Activated CD4-positive, alpha-beta T cell treated with anti-CD3 and anti-CD28 coated beads, Interleukin-2, amount 10 ng/mL, durations not matched to agents 24 days and 14 days (primary cell): ENCODE results near the gene TEP1. TPM values are rescaled to one million over a fixed set of nuclear protein-coding genes. Genes with fewer than 3 reads are reported as not detected.
"Not testable (repeated sequence)": the region's sequence is repeated elsewhere in the genome, so short reads cannot be mapped to it uniquely, and the experiment has no call there.

Experiments
- DNase-seq: peaks from one replicate; pipeline ENCODE4 v3.0.0; 2022
- H3K27ac Mint-ChIP-seq: one replicate; pipeline ENCODE4 v1.8.0; 2022; ENCODE audit warnings: mild to moderate bottlenecking, mixed read lengths
- H3K27me3 Mint-ChIP-seq: one replicate; pipeline ENCODE4 v1.8.0; 2022; ENCODE audit warnings: mixed read lengths
- H3K36me3 Mint-ChIP-seq: one replicate; pipeline ENCODE4 v1.8.0; 2022; ENCODE audit warnings: low read depth, mild to moderate bottlenecking, mixed read lengths
- H3K4me1 Mint-ChIP-seq: one replicate; pipeline ENCODE4 v1.8.0; 2021; ENCODE audit warnings: mixed read lengths
- H3K4me3 Mint-ChIP-seq: one replicate; pipeline ENCODE4 v1.8.0; 2022; ENCODE audit warnings: mild to moderate bottlenecking, moderate library complexity, mixed read lengths
- H3K9me3 Mint-ChIP-seq: one replicate; pipeline ENCODE4 v1.8.0; 2021; ENCODE audit warnings: mixed read lengths
- intact Hi-C: fragments of 100-400 bp; cut with micrococcal nuclease; formaldehyde crosslinking; loops from one replicate; pipeline ENCODE4 v1.15.1; 2023
- total RNA-seq: library from RNA; stranded (reverse); gene quantifications from 2 replicates; pipeline ENCODE4 v1.2.3, GENCODE V29; 2022

TEP1 gene
- 34.6 and 35.8 TPM in 2 replicates for total RNA-seq

GRCh38 chr14:20412876-20413743, at the start of gene TEP1:
TSS of gene TEP1 (minus strand) at chr14:20413501. CDS start at chr14:20408439, 5,062 bp downstream.
- Mint-ChIP-seq H3K9me3 (no peaks in the 10 kb centered on the region), H3K4me1 (peaks cover 44% of the 10 kb centered on the region), H3K4me3 (peak within 1 kb of the TSS; percentile 97), H3K27me3 (no peaks in the 10 kb centered on the region), H3K27ac (peak within 1 kb of the TSS; percentile 96), H3K36me3 (peaks cover 13% of the 10 kb centered on the region)
- intact Hi-C loops, result loop anchor here (1.0 to 5.0 kb wide), 7 partner anchors 12 to 269 kb away; partner anchors contain the start of genes APEX1 and RNASE4
- peak; percentile 93 for DNase-seq

DNA sequence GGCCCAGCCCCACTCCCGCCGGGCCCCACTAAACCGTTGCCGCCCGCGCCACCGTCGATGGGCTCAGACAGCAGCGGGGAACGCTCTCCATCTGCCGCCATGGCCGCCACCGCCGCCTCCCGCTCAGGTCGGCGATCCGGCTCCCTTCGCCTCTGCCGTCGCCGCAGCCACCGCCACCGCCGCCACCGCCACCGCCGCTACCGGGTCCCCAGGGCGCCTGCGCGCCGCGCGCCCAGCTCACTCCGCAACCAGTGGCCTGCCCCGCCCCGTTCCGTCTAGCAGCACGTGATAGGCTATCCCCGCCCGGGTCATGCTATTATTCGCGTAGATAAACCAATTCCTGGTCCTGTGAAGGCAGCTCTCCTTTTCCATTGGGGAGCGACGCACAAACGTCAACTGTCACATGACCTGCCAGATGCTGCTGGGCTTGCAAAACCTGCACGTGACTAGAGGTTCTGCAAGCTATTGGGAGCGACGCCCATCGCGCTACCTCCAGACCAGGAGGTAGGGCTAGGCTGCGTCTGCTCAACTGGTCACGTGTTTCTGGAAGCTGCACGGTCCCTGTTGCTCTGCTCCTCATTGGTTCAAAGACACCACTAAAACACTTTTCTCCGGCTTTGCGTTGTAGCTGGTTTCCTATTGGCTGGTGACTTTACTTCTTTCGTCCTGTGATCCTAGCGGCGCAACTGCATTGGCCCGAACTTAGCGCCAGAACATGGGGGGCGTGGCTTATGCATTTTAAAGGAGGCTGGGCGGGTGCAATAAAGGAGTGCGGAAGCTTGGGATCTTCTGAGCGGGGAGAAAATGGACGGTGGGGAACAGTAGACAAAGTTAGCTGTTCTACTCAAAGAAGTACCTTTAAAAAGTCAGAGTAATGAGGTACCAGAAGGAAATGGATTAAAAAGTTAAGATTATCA, 48.2 kb upstream of the TEP1 start, which contains the start of gene PIP4P1:
Gene PIP4P1, minus strand, starts transcription at position 210 of the 917 bp plus-strand sequence. Its CDS starts 109 bp downstream, at position 101.
- Mint-ChIP-seq H3K27me3 (peaks cover under 1% of the 10 kb centered on the region), H3K4me1 (peaks cover 25% of the 10 kb centered on the region), H3K9me3 (no peaks in the 10 kb centered on the region), H3K36me3 (peaks cover 24% of the 10 kb centered on the region), H3K4me3 (peak within 1 kb of the TSS; percentile 89), H3K27ac (peak within 1 kb of the TSS; percentile 95)
- DNase-seq, result peak; percentile 99
- intact Hi-C loops, result loop anchor here (1.0 kb wide), 2 partner anchors 8 to 118 kb away; partner anchors contain the start of genes PARP2 and PNP

GRCh38 chr14:20460458-20461224, 47.3 kb upstream of the TEP1 start:
- Mint-ChIP-seq H3K27ac (peak overlapping the region; percentile 88), H3K36me3 (peaks cover 24% of the 10 kb centered on the region), H3K4me3 (peak overlapping the region; percentile 89), H3K27me3 (no peaks in the 10 kb centered on the region), H3K9me3 (no peaks in the 10 kb centered on the region), H3K4me1 (peaks cover 25% of the 10 kb centered on the region)
- intact Hi-C loops, result loop anchor here (1.0 kb wide), 2 partner anchors 9 to 117 kb away; partner anchors contain the start of genes PARP2 and PNP
- peak; percentile 85 for DNase-seq

- no peak for DNase-seq
- Mint-ChIP-seq H3K4me3 (no peak overlapping the region), H3K4me1 (peaks cover 25% of the 10 kb centered on the region), H3K27ac (no peak overlapping the region), H3K27me3 (no peaks in the 10 kb centered on the region), H3K36me3 (peaks cover 24% of the 10 kb centered on the region), H3K9me3 (no peaks in the 10 kb centered on the region)
- intact Hi-C loops, result no loop called here
Observed at GRCh38 chr14:20458031-20458789, 44.9 kb upstream of the TEP1 start.

DNA sequence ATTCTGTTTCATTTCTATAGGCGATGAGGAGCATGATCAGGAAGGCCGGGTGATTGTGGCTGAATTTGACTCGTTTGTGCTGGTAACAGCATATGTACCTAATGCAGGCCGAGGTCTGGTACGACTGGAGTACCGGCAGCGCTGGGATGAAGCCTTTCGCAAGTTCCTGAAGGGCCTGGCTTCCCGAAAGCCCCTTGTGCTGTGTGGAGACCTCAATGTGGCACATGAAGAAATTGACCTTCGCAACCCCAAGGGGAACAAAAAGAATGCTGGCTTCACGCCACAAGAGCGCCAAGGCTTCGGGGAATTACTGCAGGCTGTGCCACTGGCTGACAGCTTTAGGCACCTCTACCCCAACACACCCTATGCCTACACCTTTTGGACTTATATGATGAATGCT, 43.7 kb upstream of the TEP1 start:
- H3K27me3 Mint-ChIP-seq, result no peaks in the 10 kb centered on the region
- H3K4me3 Mint-ChIP-seq, result no peak overlapping the region
- H3K9me3 Mint-ChIP-seq, result no peaks in the 10 kb centered on the region
- no peak for DNase-seq
- H3K36me3 Mint-ChIP-seq, result peaks cover 27% of the 10 kb centered on the region
- H3K27ac Mint-ChIP-seq, result peak overlapping the region; percentile 3
- intact Hi-C loops, result no loop called here
- peaks cover 33% of the 10 kb centered on the region for H3K4me1 Mint-ChIP-seq

DNA sequence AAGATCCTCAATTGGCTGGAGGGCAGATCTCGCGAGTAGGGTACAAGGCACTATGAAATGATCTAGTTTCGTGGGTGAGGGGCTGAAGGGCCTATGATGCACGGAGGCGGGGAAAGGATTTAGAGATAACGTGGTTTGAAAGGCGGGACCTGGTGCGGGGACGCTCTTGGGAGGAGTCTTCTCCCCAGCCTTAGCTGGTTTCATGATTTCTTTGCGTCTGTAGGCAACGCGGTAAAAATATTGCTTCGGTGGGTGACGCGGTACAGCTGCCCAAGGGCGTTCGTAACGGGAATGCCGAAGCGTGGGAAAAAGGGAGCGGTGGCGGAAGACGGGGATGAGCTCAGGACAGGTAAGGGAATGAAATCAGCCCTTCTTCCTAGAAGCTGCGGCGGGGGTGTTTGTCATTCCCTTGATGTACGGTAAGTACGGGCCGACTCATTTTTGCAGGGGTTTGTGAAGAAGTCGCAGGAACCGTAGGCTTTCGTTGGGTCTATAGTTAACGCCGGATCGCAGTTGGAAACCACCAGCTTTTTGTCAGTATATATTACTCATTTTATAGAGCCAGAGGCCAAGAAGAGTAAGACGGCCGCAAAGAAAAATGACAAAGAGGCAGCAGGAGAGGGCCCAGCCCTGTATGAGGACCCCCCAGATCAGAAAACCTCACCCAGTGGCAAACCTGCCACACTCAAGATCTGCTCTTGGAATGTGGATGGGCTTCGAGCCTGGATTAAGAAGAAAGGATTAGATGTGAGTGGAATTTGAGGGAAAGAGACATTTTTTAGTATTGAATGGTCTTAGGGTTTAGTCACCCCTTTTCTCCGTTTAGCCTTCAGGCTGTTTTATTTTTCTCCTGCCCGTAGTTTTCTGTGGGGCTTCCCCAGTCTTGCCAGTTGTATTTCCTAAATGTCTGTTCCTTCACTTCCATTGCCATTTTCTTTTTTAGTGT, 42.3 kb upstream of the TEP1 start:
- Mint-ChIP-seq H3K4me3 (no peak overlapping the region), H3K27me3 (no peaks in the 10 kb centered on the region), H3K4me1 (peaks cover 27% of the 10 kb centered on the region), H3K9me3 (no peaks in the 10 kb centered on the region), H3K36me3 (peaks cover 33% of the 10 kb centered on the region), H3K27ac (no peak overlapping the region)
- intact Hi-C loops, result loop anchor here (1.0 kb wide), 6 partner anchors 14 to 226 kb away; partner anchors contain the start of genes PARP2, PNP and TEP1
- DNase-seq, result no peak

- intact Hi-C loops, result loop anchor here (1.0 kb wide), 6 partner anchors 15 to 227 kb away; partner anchors contain the start of genes PARP2, PNP and TEP1
- Mint-ChIP-seq H3K9me3 (no peaks in the 10 kb centered on the region), H3K4me3 (peak within 1 kb of the TSS; percentile 59), H3K27ac (no peak within 1 kb of the TSS), H3K27me3 (no peaks in the 10 kb centered on the region), H3K4me1 (peaks cover 20% of the 10 kb centered on the region), H3K36me3 (peaks cover 34% of the 10 kb centered on the region)
- DNase-seq, result peak; percentile 99
Observed at GRCh38 chr14:20454516-20455354, 41.4 kb upstream of the TEP1 start, which contains the start of the genes APEX1 and OSGEP. TSS of gene APEX1 (plus strand) at chr14:20455226. CDS start at chr14:20455646, 420 bp downstream. TSS of gene OSGEP (minus strand) at chr14:20454812. CDS start at chr14:20454683, 129 bp downstream.

GRCh38 chr14:20452831-20453230, 39.5 kb upstream of the TEP1 start:
- peaks cover 36% of the 10 kb centered on the region for H3K36me3 Mint-ChIP-seq
- H3K27me3 Mint-ChIP-seq, intact Hi-C loops, H3K9me3 Mint-ChIP-seq, DNase-seq: not testable (repeated sequence)
- H3K4me1 Mint-ChIP-seq, result peaks cover 12% of the 10 kb centered on the region
- H3K27ac Mint-ChIP-seq, result peak overlapping the region; percentile 31
- peak overlapping the region; percentile 21 for H3K4me3 Mint-ChIP-seq

GRCh38 chr14:20446889-20447288, 33.6 kb upstream of the TEP1 start:
- Mint-ChIP-seq H3K4me1 (peaks cover 6% of the 10 kb centered on the region), H3K27ac (no peak overlapping the region), H3K36me3 (peaks cover 49% of the 10 kb centered on the region), H3K4me3 (no peak overlapping the region), H3K27me3 (no peaks in the 10 kb centered on the region), H3K9me3 (no peaks in the 10 kb centered on the region)
- DNase-seq, result no peak
- intact Hi-C loops, result no loop called here

DNA sequence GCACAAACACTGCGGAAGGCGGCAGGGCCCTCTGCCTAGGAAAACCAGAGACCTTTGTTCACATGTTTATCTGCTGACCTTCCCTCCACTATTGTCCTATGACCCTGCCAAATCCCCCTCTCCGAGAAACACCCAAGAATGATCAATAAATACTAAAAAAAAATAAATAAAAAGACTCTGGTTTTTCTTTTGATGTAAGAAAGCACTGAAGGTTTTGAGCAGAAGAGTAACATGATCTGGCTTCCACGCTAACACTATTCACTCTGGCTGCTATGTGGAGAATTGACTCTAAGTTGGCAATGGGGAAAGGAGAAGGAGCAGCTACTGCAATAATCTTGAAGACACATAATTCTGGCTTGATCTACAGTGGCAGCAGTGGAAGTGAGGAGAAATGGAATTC, 30.3 kb upstream of the TEP1 start:
- Mint-ChIP-seq H3K36me3 (peaks cover 25% of the 10 kb centered on the region), H3K4me1 (peaks cover 17% of the 10 kb centered on the region)
- H3K27me3 Mint-ChIP-seq, H3K9me3 Mint-ChIP-seq, intact Hi-C loops, H3K27ac Mint-ChIP-seq, DNase-seq, H3K4me3 Mint-ChIP-seq: not testable (repeated sequence)

GRCh38 chr14:20441461-20441860, 28.2 kb upstream of the TEP1 start:
- peaks cover 17% of the 10 kb centered on the region for H3K4me1 Mint-ChIP-seq
- H3K27ac Mint-ChIP-seq, result no peak overlapping the region
- no peak for DNase-seq
- no peak overlapping the region for H3K4me3 Mint-ChIP-seq
- no peaks in the 10 kb centered on the region for H3K27me3 Mint-ChIP-seq
- peaks cover 9% of the 10 kb centered on the region for H3K36me3 Mint-ChIP-seq
- no peaks in the 10 kb centered on the region for H3K9me3 Mint-ChIP-seq
- intact Hi-C loops, result no loop called here
